Activated T-helper 2 cell treated with anti-CD3 and anti-CD28 coated beads, Interferon-gamma antibody, Interleukin-2, Interleukin-4, amounts not matched to agents 10 μg/mL and 5 μg/mL and 100 μg/mL, durations not matched to agents 14 hours and 24 hours and 36 hours (primary cell): ENCODE measurements around the gene VAT1L. TPM values are rescaled to one million over a fixed set of nuclear protein-coding genes. Genes with fewer than 3 reads are reported as not detected.

ENCODE experiments used
- DNase-seq: peaks from one replicate; pipeline ENCODE4 v3.0.0; 2021; ENCODE audit warnings: low spot score
- H3K27ac Mint-ChIP-seq: one replicate; pipeline ENCODE4 v1.8.0; 2021; ENCODE audit warnings: mixed read lengths
- H3K27me3 Mint-ChIP-seq: one replicate; pipeline ENCODE4 v1.8.0; 2021; ENCODE audit warnings: low read depth, mixed read lengths
- H3K36me3 Mint-ChIP-seq: one replicate; pipeline ENCODE4 v1.8.0; 2021; ENCODE audit warnings: low read depth, mixed read lengths
- H3K4me1 Mint-ChIP-seq: one replicate; pipeline ENCODE4 v1.8.0; 2021; ENCODE audit warnings: low read depth, mixed read lengths
- H3K4me3 Mint-ChIP-seq: one replicate; pipeline ENCODE4 v1.8.0; 2021; ENCODE audit warnings: low read depth, mild to moderate bottlenecking, moderate library complexity, mixed read lengths
- H3K9me3 Mint-ChIP-seq: one replicate; pipeline ENCODE4 v1.8.0; 2021; ENCODE audit warnings: mixed read lengths
- intact Hi-C: fragments of 100-400 bp; cut with micrococcal nuclease; formaldehyde crosslinking; loops from one replicate; pipeline ENCODE4 v1.15.1; 2023
- total RNA-seq: library from RNA; stranded (reverse); gene quantifications from 2 replicates; pipeline ENCODE4 v1.2.3, GENCODE V29; 2022

The VAT1L gene
- total RNA-seq, 1 donor from 2014 or later: not detected

DNA sequence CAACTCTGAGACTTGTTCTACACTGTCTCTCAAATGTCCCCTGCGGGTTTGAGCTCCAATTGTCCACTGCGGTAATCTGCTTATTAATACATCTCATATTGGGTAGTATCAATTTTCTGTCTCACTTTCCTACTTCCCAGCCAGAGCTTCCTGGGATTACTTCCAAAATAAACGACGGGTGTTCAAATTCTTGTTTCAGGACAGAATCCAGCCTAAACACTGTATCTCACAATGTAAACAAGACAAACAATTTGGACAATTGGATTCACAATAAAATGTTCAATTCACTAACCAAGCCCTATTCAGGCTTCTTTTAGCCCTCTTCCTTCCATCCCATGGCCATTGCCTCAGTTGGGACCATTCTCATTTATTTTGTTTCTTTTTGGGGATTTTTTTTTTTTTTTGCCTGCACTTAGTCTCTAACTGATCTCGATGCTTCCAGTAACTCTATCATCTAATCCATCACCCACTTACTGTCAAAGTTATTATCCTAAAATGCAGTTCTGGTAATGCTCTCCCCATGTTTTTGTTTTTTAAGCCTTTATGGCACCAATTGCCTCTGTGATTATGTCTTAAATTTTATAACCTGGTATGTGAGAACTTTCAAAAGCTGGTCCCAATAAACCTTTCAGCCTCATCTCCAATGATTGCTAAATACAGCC is 2.0 kb upstream of the VAT1L start:
- H3K9me3 Mint-ChIP-seq: no peaks in the 10 kb centered on the region
- no peaks in the 10 kb centered on the region for H3K36me3 Mint-ChIP-seq
- H3K27me3 Mint-ChIP-seq: peaks cover 48% of the 10 kb centered on the region
- no peaks in the 10 kb centered on the region for H3K4me1 Mint-ChIP-seq
- no peak overlapping the region for H3K27ac Mint-ChIP-seq
- H3K4me3 Mint-ChIP-seq: no peak overlapping the region
- DNase-seq: no peak
- intact Hi-C loops: loop anchor here (5.0 to 10.0 kb wide), 2 partner anchors 104 to 188 kb away; no protein-coding TSS in a partner anchor

DNA sequence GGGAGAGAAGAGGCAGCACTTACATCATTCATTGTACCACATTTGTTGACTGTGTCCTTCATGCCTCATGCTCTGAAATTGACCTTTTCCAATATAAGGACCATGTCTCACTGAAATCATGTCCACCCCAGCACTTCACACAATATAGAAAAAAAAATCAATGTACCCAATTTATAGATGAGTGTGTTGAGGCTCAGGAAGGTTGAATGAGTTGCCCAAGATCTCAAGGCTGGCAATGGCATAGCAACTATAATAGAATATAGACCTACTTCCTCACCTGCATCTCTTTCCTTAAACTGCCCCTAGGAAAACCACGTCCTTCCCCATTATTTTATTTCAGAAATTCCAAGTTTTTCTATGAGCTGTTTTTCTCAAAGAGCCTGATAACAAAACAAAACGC is 912 bp upstream of the VAT1L start:
- Mint-ChIP-seq H3K4me1 (no peaks in the 10 kb centered on the region), H3K36me3 (no peaks in the 10 kb centered on the region), H3K4me3 (no peak overlapping the region), H3K9me3 (no peaks in the 10 kb centered on the region), H3K27me3 (peaks cover 56% of the 10 kb centered on the region), H3K27ac (no peak overlapping the region)
- intact Hi-C loops: loop anchor here (5.0 to 10.0 kb wide), 2 partner anchors 105 to 187 kb away; no protein-coding TSS in a partner anchor
- no peak for DNase-seq

DNA sequence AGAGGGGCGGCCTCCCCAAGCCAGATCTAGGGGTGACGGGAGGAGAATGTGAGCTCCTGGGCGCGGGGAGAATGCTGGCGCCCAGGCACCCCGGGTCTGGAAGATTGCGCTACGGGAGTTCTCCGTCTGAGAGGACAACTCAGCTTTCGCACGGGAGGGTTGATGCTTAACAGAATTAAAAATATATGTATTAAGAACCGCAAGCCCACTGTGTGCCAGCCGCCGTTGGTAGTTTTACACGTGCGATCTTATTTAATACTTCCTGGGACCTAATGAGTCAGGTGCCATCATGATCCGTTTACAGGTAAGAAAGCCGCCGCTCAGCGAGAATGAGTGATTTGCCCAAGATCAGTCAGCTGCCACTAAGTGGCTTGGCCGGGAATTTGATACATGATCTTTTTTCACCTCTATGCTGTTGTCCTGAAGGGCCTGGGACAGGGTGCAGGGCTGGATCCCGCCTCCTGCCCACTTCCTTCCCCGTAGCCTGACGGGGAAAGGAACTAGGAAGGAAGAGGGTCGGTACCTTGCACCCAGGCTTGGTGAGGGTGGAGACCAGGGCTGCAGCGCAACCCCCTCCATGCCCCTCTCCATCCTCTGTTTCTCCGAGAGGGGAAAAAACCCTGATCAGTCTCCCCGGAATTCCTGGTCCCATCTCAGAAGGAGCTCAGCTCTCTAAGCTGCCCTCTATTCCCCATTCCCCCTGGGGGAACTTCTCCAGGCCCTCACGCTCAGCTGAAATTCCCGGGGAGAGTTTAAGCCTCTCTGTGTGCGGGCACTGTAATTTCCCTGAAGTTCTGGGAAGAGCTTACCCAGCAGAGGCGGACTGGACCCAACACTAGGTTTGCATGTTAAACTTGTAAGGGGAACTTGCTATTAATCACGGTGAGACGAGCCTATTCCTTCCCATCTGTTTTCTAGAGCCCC is 983 bp downstream of the VAT1L start:
- Mint-ChIP-seq H3K36me3 (no peaks in the 10 kb centered on the region), H3K27ac (no peak overlapping the region), H3K4me3 (no peak overlapping the region), H3K9me3 (no peaks in the 10 kb centered on the region), H3K4me1 (no peaks in the 10 kb centered on the region), H3K27me3 (peaks cover 56% of the 10 kb centered on the region)
- DNase-seq: no peak
- intact Hi-C loops: loop anchor here (5.0 to 10.0 kb wide), 2 partner anchors 107 to 185 kb away; no protein-coding TSS in a partner anchor

DNA sequence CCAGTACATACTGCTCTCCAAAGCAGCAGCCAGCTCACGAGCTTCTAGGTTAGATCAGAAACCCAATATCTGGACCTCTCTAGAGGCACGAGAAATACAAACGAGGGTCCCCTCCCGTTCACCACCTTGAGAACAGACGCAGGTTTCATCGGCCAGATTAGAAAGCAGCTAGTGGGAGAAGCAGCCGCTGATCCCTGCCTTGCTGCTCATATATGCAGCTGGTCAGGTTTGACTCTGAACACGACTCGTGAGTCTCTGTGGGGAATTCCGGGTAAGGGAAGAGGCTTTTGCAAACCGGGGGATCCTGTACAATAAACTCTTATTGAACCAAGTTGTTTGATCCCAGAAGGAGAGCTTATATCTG is 1.6 kb downstream of the VAT1L start:
- Mint-ChIP-seq H3K36me3 (no peaks in the 10 kb centered on the region), H3K27me3 (peaks cover 56% of the 10 kb centered on the region), H3K9me3 (no peaks in the 10 kb centered on the region), H3K27ac (no peak overlapping the region), H3K4me3 (no peak overlapping the region), H3K4me1 (no peaks in the 10 kb centered on the region)
- intact Hi-C loops: no loop called here
- no peak for DNase-seq

DNA sequence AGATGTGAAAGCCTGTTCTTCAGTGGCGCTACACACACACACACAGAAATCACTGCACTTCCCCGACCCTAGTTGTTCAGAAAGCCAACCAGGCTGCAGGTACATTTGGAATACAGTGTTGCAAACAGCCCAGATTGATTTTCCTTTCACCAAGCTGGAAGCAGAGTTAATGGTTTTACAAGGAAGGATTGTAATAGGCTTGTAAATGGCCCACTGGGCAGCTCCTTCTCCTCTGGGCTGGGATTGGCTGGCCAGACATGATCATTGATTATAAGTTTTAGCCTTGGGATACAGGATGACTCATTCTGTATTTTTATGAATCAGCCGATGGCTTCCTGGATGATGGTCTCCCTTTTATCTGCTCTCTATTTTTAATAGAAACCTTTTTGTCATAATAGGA is 2.5 kb downstream of the VAT1L start:
- no peak overlapping the region for H3K27ac Mint-ChIP-seq
- H3K27me3 Mint-ChIP-seq: peaks cover 54% of the 10 kb centered on the region
- no peaks in the 10 kb centered on the region for H3K9me3 Mint-ChIP-seq
- intact Hi-C loops: no loop called here
- H3K4me3 Mint-ChIP-seq: no peak overlapping the region
- no peaks in the 10 kb centered on the region for H3K36me3 Mint-ChIP-seq
- DNase-seq: no peak
- H3K4me1 Mint-ChIP-seq: no peaks in the 10 kb centered on the region

DNA sequence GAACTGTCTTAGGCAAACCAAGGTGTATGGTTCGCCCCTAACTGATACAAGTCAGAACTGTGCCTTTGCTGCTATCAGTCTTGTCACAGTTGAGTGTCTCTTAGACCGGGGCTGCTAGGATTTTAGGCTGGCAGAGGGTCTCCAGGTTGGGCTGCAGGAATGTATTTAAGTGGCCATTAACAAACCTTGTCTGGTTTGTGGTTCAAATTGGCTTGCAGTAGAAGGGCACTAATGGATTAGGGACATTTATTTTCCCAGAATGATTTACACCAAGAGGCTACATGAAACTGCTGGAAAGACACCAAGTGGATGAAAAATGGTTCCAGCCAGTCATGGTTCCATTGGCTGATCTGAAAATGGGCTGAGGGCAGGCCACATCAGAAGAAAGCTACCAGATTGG is 5.1 kb downstream of the VAT1L start:
- Mint-ChIP-seq H3K27me3 (peaks cover 34% of the 10 kb centered on the region), H3K9me3 (no peaks in the 10 kb centered on the region), H3K27ac (no peak overlapping the region), H3K36me3 (no peaks in the 10 kb centered on the region), H3K4me1 (no peaks in the 10 kb centered on the region), H3K4me3 (no peak overlapping the region)
- intact Hi-C loops: no loop called here
- DNase-seq: no peak

DNA sequence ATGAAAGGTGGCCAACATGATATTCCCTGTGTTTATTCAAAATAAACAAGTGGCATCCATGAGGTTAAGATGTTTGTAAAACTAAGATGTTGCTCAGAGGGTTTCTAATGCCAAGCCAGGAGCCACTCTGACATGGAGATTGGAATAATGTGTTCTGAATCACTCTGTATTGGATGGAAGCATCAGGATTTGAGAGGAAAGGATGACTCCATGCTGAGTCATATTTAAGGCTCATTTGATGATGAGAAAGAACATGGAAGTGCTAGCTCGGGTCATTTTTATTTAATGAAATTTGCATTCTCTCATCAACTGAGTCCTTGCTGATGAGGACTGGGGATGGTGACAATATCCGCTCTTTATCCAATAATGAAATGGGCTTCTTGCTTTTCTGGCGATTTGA is 6.2 kb downstream of the VAT1L start:
- DNase-seq: no peak
- peaks cover 29% of the 10 kb centered on the region for H3K27me3 Mint-ChIP-seq
- no peaks in the 10 kb centered on the region for H3K36me3 Mint-ChIP-seq
- H3K27ac Mint-ChIP-seq: no peak overlapping the region
- intact Hi-C loops: no loop called here
- H3K4me3 Mint-ChIP-seq: no peak overlapping the region
- H3K4me1 Mint-ChIP-seq: no peaks in the 10 kb centered on the region
- H3K9me3 Mint-ChIP-seq: no peaks in the 10 kb centered on the region

DNA sequence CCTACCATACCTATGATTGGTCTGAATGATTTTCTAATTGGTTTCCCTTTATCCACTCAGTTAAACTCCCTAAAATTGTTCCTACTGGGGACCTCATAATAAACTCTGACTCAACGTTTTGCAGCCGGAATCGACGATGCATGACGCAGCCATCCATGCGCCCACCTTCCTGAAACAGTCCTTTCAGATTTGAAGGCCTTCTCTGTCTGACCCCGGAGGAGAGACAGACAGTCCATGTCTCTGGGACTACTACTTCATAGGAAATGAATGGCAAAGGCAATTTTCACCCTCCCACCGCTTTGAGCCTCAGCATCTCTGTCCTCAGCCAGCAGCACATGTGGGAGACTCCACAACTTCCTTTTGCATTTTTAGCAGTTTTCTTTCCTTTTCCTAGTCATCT is 13.5 kb downstream of the VAT1L start:
- Mint-ChIP-seq H3K4me1 (no peaks in the 10 kb centered on the region), H3K36me3 (no peaks in the 10 kb centered on the region), H3K27ac (no peak overlapping the region), H3K27me3 (peaks cover 3% of the 10 kb centered on the region), H3K9me3 (no peaks in the 10 kb centered on the region), H3K4me3 (no peak overlapping the region)
- intact Hi-C loops: no loop called here
- no peak for DNase-seq

DNA sequence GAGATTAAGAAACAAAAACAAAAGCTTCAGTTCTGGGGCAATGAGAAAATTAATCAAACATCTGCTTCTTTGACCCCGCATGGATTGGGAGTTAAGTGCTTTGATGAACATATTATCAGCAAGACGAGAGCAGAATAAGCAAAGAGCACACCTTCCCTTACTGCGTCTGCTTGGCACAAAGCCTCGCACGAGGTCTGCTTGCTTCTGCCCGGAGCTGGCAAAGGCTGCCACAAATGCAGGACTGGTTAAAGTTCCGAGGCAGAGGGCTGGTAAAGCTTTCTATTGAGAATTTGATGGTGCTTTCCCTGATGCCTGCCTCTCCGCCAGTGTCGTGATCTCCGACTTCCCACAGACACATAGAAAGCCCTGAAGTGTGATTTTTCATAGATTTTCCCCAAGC is 17.0 kb downstream of the VAT1L start:
- H3K27ac Mint-ChIP-seq: no peak overlapping the region
- no peaks in the 10 kb centered on the region for H3K36me3 Mint-ChIP-seq
- intact Hi-C loops: no loop called here
- DNase-seq: no peak
- no peaks in the 10 kb centered on the region for H3K27me3 Mint-ChIP-seq
- H3K9me3 Mint-ChIP-seq: no peaks in the 10 kb centered on the region
- H3K4me1 Mint-ChIP-seq: no peaks in the 10 kb centered on the region
- no peak overlapping the region for H3K4me3 Mint-ChIP-seq

DNA sequence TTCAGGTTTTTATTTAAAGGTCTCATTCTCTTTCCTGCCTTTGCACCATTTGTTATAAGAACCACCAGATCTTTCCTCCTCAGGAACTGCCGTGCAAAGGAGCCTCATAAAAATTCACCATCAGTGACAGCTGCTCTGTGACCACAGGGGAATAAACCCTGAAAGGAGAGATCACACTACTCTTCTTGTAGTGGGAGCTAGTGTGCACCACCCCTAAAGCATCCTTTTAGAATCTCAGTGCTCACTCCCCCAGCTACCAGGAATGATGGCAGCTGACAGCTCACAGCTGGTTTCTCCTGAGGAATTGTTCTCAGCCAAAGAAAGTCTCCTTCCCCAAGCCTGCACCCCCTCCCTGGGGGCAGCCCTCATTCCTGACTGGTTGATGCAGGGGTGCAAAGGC is 18.7 kb downstream of the VAT1L start:
- H3K27me3 Mint-ChIP-seq: no peaks in the 10 kb centered on the region
- DNase-seq: no peak
- intact Hi-C loops: no loop called here
- H3K27ac Mint-ChIP-seq: no peak overlapping the region
- H3K4me3 Mint-ChIP-seq: no peak overlapping the region
- H3K4me1 Mint-ChIP-seq: no peaks in the 10 kb centered on the region
- H3K9me3 Mint-ChIP-seq: no peaks in the 10 kb centered on the region
- no peaks in the 10 kb centered on the region for H3K36me3 Mint-ChIP-seq

DNA sequence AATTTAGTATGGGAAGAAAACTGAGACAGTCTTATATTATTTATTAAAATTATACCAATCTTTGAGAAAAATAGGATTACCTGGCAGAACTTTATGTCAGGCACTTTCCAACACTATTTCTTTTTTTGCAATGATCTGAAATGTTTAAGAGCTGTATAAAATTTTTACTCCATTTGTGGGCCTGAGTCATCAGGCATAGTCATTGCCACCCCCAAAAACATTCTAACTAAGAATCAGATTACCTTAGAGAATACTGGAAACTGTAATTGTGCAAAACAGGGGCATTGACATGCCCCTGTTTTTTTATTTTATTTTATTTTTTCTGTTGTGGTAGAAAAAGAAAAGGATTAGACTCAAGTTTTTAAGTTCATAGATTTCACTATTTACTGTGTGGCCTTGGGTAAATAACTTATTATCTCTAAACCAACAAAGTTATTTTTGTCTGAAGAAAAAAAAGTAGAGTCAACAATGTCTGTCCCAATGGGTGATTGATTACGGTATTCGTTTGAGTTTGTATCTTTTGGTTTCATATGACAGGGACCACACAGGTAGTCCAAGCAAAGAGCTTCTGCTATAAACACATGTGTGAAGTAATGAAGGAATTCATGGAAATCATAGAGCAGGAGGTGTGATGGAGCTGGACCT is 24.6 kb downstream of the VAT1L start:
- no peaks in the 10 kb centered on the region for H3K27me3 Mint-ChIP-seq
- no peaks in the 10 kb centered on the region for H3K36me3 Mint-ChIP-seq
- intact Hi-C loops: no loop called here
- H3K4me3 Mint-ChIP-seq: no peak overlapping the region
- no peak overlapping the region for H3K27ac Mint-ChIP-seq
- no peak for DNase-seq
- H3K9me3 Mint-ChIP-seq: no peaks in the 10 kb centered on the region
- no peaks in the 10 kb centered on the region for H3K4me1 Mint-ChIP-seq

DNA sequence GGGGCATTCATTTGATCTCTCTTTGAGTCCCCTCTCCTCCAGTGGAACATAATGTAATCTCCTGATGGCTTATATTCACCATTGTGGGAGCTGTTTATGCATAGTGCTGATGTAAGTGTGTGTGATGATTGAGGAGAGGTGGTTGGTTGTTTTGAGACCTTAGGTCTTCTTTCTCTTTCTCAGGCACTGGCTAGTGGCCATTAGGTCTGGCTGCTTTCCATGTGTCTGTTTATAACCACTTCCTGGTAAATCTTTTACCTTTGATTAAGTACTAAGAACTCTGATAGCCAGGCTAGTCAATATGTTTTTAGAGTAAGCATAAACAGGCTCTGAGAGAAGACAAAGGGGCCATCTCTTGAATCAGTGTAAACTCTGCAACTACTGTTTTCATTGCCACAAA is 27.9 kb downstream of the VAT1L start:
- Mint-ChIP-seq H3K4me3 (no peak overlapping the region), H3K4me1 (no peaks in the 10 kb centered on the region), H3K36me3 (no peaks in the 10 kb centered on the region), H3K27me3 (no peaks in the 10 kb centered on the region), H3K27ac (no peak overlapping the region), H3K9me3 (no peaks in the 10 kb centered on the region)
- intact Hi-C loops: no loop called here
- DNase-seq: no peak

DNA sequence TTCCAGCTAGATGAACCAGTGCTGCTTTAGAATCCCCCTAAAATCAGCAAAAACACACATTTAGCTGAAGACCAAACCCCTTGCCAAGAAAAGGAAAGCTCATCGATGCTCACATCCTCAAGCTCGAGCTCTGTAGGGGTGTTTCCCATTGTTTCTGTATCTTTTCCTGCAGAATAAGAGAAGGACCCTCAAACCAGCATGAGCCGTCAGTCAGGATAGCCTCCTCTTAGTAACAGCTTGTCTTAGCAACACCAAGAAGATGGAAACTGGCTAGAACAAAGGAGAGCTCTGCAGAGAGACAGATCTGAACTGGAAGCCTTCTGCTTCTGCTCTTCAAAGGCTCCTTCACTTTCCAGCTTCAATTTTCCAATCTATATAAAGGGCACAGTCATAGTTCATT is 32.0 kb downstream of the VAT1L start:
- intact Hi-C loops: no loop called here
- H3K27me3 Mint-ChIP-seq: no peaks in the 10 kb centered on the region
- no peaks in the 10 kb centered on the region for H3K4me1 Mint-ChIP-seq
- H3K27ac Mint-ChIP-seq: no peak overlapping the region
- no peak overlapping the region for H3K4me3 Mint-ChIP-seq
- no peak for DNase-seq
- no peaks in the 10 kb centered on the region for H3K36me3 Mint-ChIP-seq
- no peaks in the 10 kb centered on the region for H3K9me3 Mint-ChIP-seq
